Stomach smooth muscle (tissue), 2 donors: ENCODE results near the gene IL23R.
"Not testable (repeated sequence)": the region's sequence is repeated elsewhere in the genome, so short reads cannot be mapped to it uniquely, and the experiment has no call there.

Source experiments
- H3K27ac ChIP-seq: one replicate; pipeline ENCODE4 v1.7.0; 2013; ENCODE audit warnings: mild to moderate bottlenecking, low read length, inconsistent platforms
- H3K27me3 ChIP-seq, 2 donors: one replicate each; pipeline ENCODE4 v1.7.0; 2013; ENCODE audit warnings: low read length in 2 of 2; ENCODE audit not compliant: insufficient read depth in 2 of 2, control insufficient read depth in 1 of 2
- H3K36me3 ChIP-seq, 2 donors: one replicate each; pipeline ENCODE4 v1.7.0; 2013; ENCODE audit warnings: low read length in 2 of 2; ENCODE audit not compliant: control insufficient read depth in 2 of 2, insufficient read depth in 2 of 2
- H3K4me1 ChIP-seq: one replicate; pipeline ENCODE4 v1.7.0; 2013; ENCODE audit warnings: low read length; ENCODE audit not compliant: control insufficient read depth, insufficient read depth
- H3K4me3 ChIP-seq, 2 donors: one replicate each; pipeline ENCODE4 v1.7.0; 2013; ENCODE audit warnings: low read length in 2 of 2
- H3K9ac ChIP-seq, 2 donors: one replicate each; pipeline ENCODE4 v1.7.0; 2013; ENCODE audit warnings: low read length in 2 of 2, mild to moderate bottlenecking in 1 of 2
- H3K9me3 ChIP-seq, 2 donors: one replicate each; pipeline ENCODE4 v1.7.0; 2013; ENCODE audit warnings: low read length in 2 of 2; ENCODE audit not compliant: control insufficient read depth in 2 of 2
- donor health status: healthy.
- donor health status: Pancreatic carcinoma.

Gene IL23R

GRCh38 chr1:67192902-67193301 is 26.6 kb downstream of the IL23R start:
- H3K4me1 ChIP-seq, result no peaks in the 10 kb centered on the region
- H3K27ac ChIP-seq, result no peak overlapping the region
- no peaks in the 10 kb centered on the region for H3K9me3 ChIP-seq
- no peaks in the 10 kb centered on the region for H3K36me3 ChIP-seq
- no peak overlapping the region for H3K9ac ChIP-seq
- no peak overlapping the region for H3K4me3 ChIP-seq
- no peaks in the 10 kb centered on the region for H3K27me3 ChIP-seq

- no peak overlapping the region for H3K27ac ChIP-seq
- H3K4me1 ChIP-seq, result no peaks in the 10 kb centered on the region
- no peak overlapping the region for H3K4me3 ChIP-seq
Measured at GRCh38 chr1:67193704-67194103, 27.4 kb downstream of the IL23R start.

GRCh38 chr1:67194209-67194863 is 28.1 kb downstream of the IL23R start:
- no peak overlapping the region for H3K27ac ChIP-seq
- H3K9me3 ChIP-seq, result no peaks in the 10 kb centered on the region

More at GRCh38 chr1:67193704-67194103, 27.4 kb downstream of the IL23R start:
- no peak overlapping the region for H3K9ac ChIP-seq
- no peaks in the 10 kb centered on the region for H3K36me3 ChIP-seq
- no peaks in the 10 kb centered on the region for H3K9me3 ChIP-seq
- H3K27me3 ChIP-seq, result no peaks in the 10 kb centered on the region

GRCh38 chr1:67200755-67201154 is 34.5 kb downstream of the IL23R start:
- H3K9ac ChIP-seq, result no peak overlapping the region
- no peaks in the 10 kb centered on the region for H3K27me3 ChIP-seq
- H3K36me3 ChIP-seq, result no peaks in the 10 kb centered on the region
- H3K9me3 ChIP-seq, result no peaks in the 10 kb centered on the region
- no peak overlapping the region for H3K27ac ChIP-seq
- H3K4me3 ChIP-seq, result no peak overlapping the region
- no peaks in the 10 kb centered on the region for H3K4me1 ChIP-seq

More at GRCh38 chr1:67194209-67194863, 28.1 kb downstream of the IL23R start:
- H3K27me3 ChIP-seq, result no peaks in the 10 kb centered on the region
- H3K4me3 ChIP-seq, result no peak overlapping the region
- no peaks in the 10 kb centered on the region for H3K36me3 ChIP-seq
- H3K9ac ChIP-seq, result no peak overlapping the region
- H3K4me1 ChIP-seq, result no peaks in the 10 kb centered on the region

GRCh38 chr1:67201891-67202290 is 35.6 kb downstream of the IL23R start:
- Histone ChIP-seq H3K9me3 (no peaks in the 10 kb centered on the region), H3K4me1 (no peaks in the 10 kb centered on the region), H3K4me3 (no peak overlapping the region), H3K27me3 (no peaks in the 10 kb centered on the region), H3K36me3 (no peaks in the 10 kb centered on the region), H3K27ac (no peak overlapping the region), H3K9ac (no peak overlapping the region)

- Histone ChIP-seq H3K36me3 (no peaks in the 10 kb centered on the region), H3K9me3 (no peaks in the 10 kb centered on the region), H3K27ac (no peak overlapping the region)
Measured at GRCh38 chr1:67204298-67204980, 38.2 kb downstream of the IL23R start.

GRCh38 chr1:67207398-67207797 is 41.1 kb downstream of the IL23R start:
- H3K4me1 ChIP-seq, H3K4me3 ChIP-seq, H3K9ac ChIP-seq, H3K27me3 ChIP-seq, H3K9me3 ChIP-seq, H3K27ac ChIP-seq, H3K36me3 ChIP-seq: not testable (repeated sequence)

More at GRCh38 chr1:67204298-67204980, 38.2 kb downstream of the IL23R start:
- Histone ChIP-seq H3K9ac (no peak overlapping the region), H3K4me1 (no peaks in the 10 kb centered on the region), H3K4me3 (no peak overlapping the region), H3K27me3 (no peaks in the 10 kb centered on the region)

- Histone ChIP-seq H3K9me3 (no peaks in the 10 kb centered on the region), H3K27ac (no peak overlapping the region), H3K4me3 (no peak overlapping the region), H3K9ac (no peak overlapping the region), H3K27me3 (no peaks in the 10 kb centered on the region), H3K4me1 (no peaks in the 10 kb centered on the region), H3K36me3 (no peaks in the 10 kb centered on the region)
Measured at GRCh38 chr1:67208217-67208616, 42.0 kb downstream of the IL23R start.

- no peaks in the 10 kb centered on the region for H3K27me3 ChIP-seq
- no peak overlapping the region for H3K4me3 ChIP-seq
- no peaks in the 10 kb centered on the region for H3K4me1 ChIP-seq
- no peaks in the 10 kb centered on the region for H3K36me3 ChIP-seq
- H3K27ac ChIP-seq, result no peak overlapping the region
- H3K9me3 ChIP-seq, result no peaks in the 10 kb centered on the region
- no peak overlapping the region for H3K9ac ChIP-seq
Measured at GRCh38 chr1:67209521-67209920, 43.3 kb downstream of the IL23R start.

GRCh38 chr1:67211589-67212563 is 45.6 kb downstream of the IL23R start:
- Histone ChIP-seq H3K27ac (no peak overlapping the region), H3K4me1 (no peaks in the 10 kb centered on the region), H3K9ac (no peak overlapping the region), H3K4me3 (no peak overlapping the region), H3K36me3 (no peaks in the 10 kb centered on the region), H3K27me3 (no peaks in the 10 kb centered on the region), H3K9me3 (no peaks in the 10 kb centered on the region)
